ENCODE data around the gene NR3C1. TPM values are rescaled to one million over a fixed set of nuclear protein-coding genes. Genes with fewer than 3 reads are reported as not detected.
A peak's percentile ranks its signal among the peaks of the same experiment; 100 is the strongest.

The NR3C1 gene
- total RNA-seq, 2 experiments from 2014 or later = 47.1 to 53.9 TPM

GRCh38 chr5:143376911-143377813, 26.3 kb downstream of the NR3C1 start:
- Mint-ChIP-seq H3K4me1 (peaks cover 78% of the 10 kb centered on the region), H3K9me3 (ENCODE audit: low read depth) (no peaks in the 10 kb centered on the region), H3K4me3 (no peak overlapping the region), H3K27me3 (no peaks in the 10 kb centered on the region), H3K27ac (peak overlapping the region; percentile 2), H3K36me3 (ENCODE audit: low read depth) (peaks cover 15% of the 10 kb centered on the region)
- POLR2A ChIA-PET = interaction anchor here (0.5 to 0.6 kb wide), 3 partner anchors 14 to 78 kb away, joined by 3 to 7 read pairs (median 3); no protein-coding TSS in a partner anchor
- DNase-seq = no peak
- intact Hi-C loops (cut with DNase I, micrococcal nuclease) = no loop called here
- CTCF ChIA-PET = interaction anchor here (0.6 to 1.2 kb wide), 3 partner anchors 14 to 24 kb away, joined by 3 to 4 read pairs (median 4); no protein-coding TSS in a partner anchor
- no peak for ATAC-seq

GRCh38 chr5:143376195-143376779, 27.2 kb downstream of the NR3C1 start:
- Mint-ChIP-seq H3K9me3 (ENCODE audit: low read depth) (no peaks in the 10 kb centered on the region), H3K4me3 (no peak overlapping the region), H3K36me3 (ENCODE audit: low read depth) (peaks cover 15% of the 10 kb centered on the region), H3K27ac (no peak overlapping the region), H3K27me3 (no peaks in the 10 kb centered on the region), H3K4me1 (peaks cover 77% of the 10 kb centered on the region)
- CTCF ChIA-PET = interaction anchor here (0.8 to 1.4 kb wide), 2 partner anchors 14 to 30 kb away, joined by 3 to 5 read pairs; no protein-coding TSS in a partner anchor
- ATAC-seq (no peak), DNase-seq (no peak)
- intact Hi-C loops (cut with DNase I, micrococcal nuclease) = no loop called here
- POLR2A ChIA-PET = interaction anchor here (0.6 kb wide), 1 partner anchor 15 kb away, joined by 7 read pairs; no protein-coding TSS in a partner anchor

GRCh38 chr5:143374496-143375217, 28.8 kb downstream of the NR3C1 start:
- H3K27me3 Mint-ChIP-seq = no peaks in the 10 kb centered on the region
- peaks cover 71% of the 10 kb centered on the region for H3K4me1 Mint-ChIP-seq
- no peaks in the 10 kb centered on the region for H3K9me3 Mint-ChIP-seq (ENCODE audit: low read depth)
- H3K36me3 Mint-ChIP-seq (ENCODE audit: low read depth) = peaks cover 12% of the 10 kb centered on the region
- POLR2A ChIA-PET = interaction anchor here (0.5 to 0.7 kb wide), 3 partner anchors 12 to 729 kb away, joined by 3 to 6 read pairs (median 5); no protein-coding TSS in a partner anchor
- H3K4me3 Mint-ChIP-seq = no peak overlapping the region
- DNase-seq (peak; percentile 29), ATAC-seq (peak; percentile 90)
- CTCF ChIA-PET = interaction anchor here (1.4 kb wide), 1 partner anchor 29 kb away, joined by 3 read pairs; no protein-coding TSS in a partner anchor
- no peak overlapping the region for H3K27ac Mint-ChIP-seq
- intact Hi-C loops (cut with DNase I, micrococcal nuclease) = no loop called here

- H3K4me1 Mint-ChIP-seq = peaks cover 70% of the 10 kb centered on the region
Observed at GRCh38 chr5:143373076-143373475, 30.4 kb downstream of the NR3C1 start.

GRCh38 chr5:143372187-143372829, 31.2 kb downstream of the NR3C1 start:
- DNase-seq (no peak), ATAC-seq (no peak)
- CTCF ChIA-PET = interaction anchor here (0.7 kb wide), 1 partner anchor 158 kb away, joined by 3 read pairs; no protein-coding TSS in a partner anchor
- intact Hi-C loops (cut with DNase I, micrococcal nuclease) = no loop called here
- Mint-ChIP-seq H3K4me3 (no peak overlapping the region), H3K36me3 (ENCODE audit: low read depth) (peaks cover 30% of the 10 kb centered on the region), H3K9me3 (ENCODE audit: low read depth) (peaks cover 1% of the 10 kb centered on the region), H3K4me1 (peaks cover 68% of the 10 kb centered on the region), H3K27me3 (no peaks in the 10 kb centered on the region), H3K27ac (no peak overlapping the region)
- POLR2A ChIA-PET = no interaction called here

More at GRCh38 chr5:143373076-143373475, 30.4 kb downstream of the NR3C1 start:
- intact Hi-C loops (cut with DNase I, micrococcal nuclease) = no loop called here
- CTCF ChIA-PET = interaction anchor here (0.7 kb wide), 1 partner anchor 157 kb away, joined by 3 read pairs; no protein-coding TSS in a partner anchor
- no peak for ATAC-seq
- Mint-ChIP-seq H3K4me3 (no peak overlapping the region), H3K9me3 (ENCODE audit: low read depth) (peaks cover 1% of the 10 kb centered on the region), H3K27ac (no peak overlapping the region), H3K36me3 (ENCODE audit: low read depth) (peaks cover 26% of the 10 kb centered on the region), H3K27me3 (no peaks in the 10 kb centered on the region)
- DNase-seq = no peak
- POLR2A ChIA-PET = no interaction called here

GRCh38 chr5:143370440-143370839, 33.0 kb downstream of the NR3C1 start:
- ChIA-PET POLR2A (no interaction called here), CTCF (interaction anchor here (1.2 kb wide), 1 partner anchor 9 kb away, joined by 5 read pairs; no protein-coding TSS in a partner anchor)
- ATAC-seq = no peak
- DNase-seq = no peak
- Mint-ChIP-seq H3K27ac (no peak overlapping the region), H3K4me1 (peaks cover 61% of the 10 kb centered on the region), H3K9me3 (ENCODE audit: low read depth) (peaks cover 4% of the 10 kb centered on the region), H3K36me3 (ENCODE audit: low read depth) (peaks cover 43% of the 10 kb centered on the region), H3K27me3 (no peaks in the 10 kb centered on the region), H3K4me3 (no peak overlapping the region)
- intact Hi-C loops (cut with DNase I, micrococcal nuclease) = no loop called here

GRCh38 chr5:143364061-143364460, 39.4 kb downstream of the NR3C1 start:
- no peak overlapping the region for H3K27ac Mint-ChIP-seq
- peaks cover 67% of the 10 kb centered on the region for H3K4me1 Mint-ChIP-seq
- DNase-seq (no peak), ATAC-seq (no peak)
- intact Hi-C loops (cut with DNase I, micrococcal nuclease) = no loop called here
- peaks cover 17% of the 10 kb centered on the region for H3K9me3 Mint-ChIP-seq (ENCODE audit: low read depth)
- ChIA-PET CTCF (interaction anchor here (0.6 to 1.1 kb wide), 2 partner anchors 13 to 70 kb away, joined by 3 to 4 read pairs; no protein-coding TSS in a partner anchor), POLR2A (no interaction called here)
- H3K36me3 Mint-ChIP-seq (ENCODE audit: low read depth) = peaks cover 52% of the 10 kb centered on the region
- no peak overlapping the region for H3K4me3 Mint-ChIP-seq
- no peaks in the 10 kb centered on the region for H3K27me3 Mint-ChIP-seq

- Mint-ChIP-seq H3K4me3 (no peak overlapping the region), H3K4me1 (peaks cover 68% of the 10 kb centered on the region), H3K27ac (no peak overlapping the region), H3K36me3 (ENCODE audit: low read depth) (peaks cover 45% of the 10 kb centered on the region), H3K27me3 (no peaks in the 10 kb centered on the region), H3K9me3 (ENCODE audit: low read depth) (peaks cover 16% of the 10 kb centered on the region)
- intact Hi-C loops (cut with DNase I, micrococcal nuclease) = no loop called here
- ChIA-PET CTCF (interaction anchor here (1.1 kb wide), 2 partner anchors 14 to 68 kb away, joined by 3 to 5 read pairs; no protein-coding TSS in a partner anchor), POLR2A (no interaction called here)
- ATAC-seq (no peak), DNase-seq (no peak)
Observed at GRCh38 chr5:143362664-143363227, 40.7 kb downstream of the NR3C1 start.

- no peak overlapping the region for H3K27ac Mint-ChIP-seq
- H3K4me3 Mint-ChIP-seq = no peak overlapping the region
- ChIA-PET POLR2A (no interaction called here), CTCF (interaction anchor here (0.8 to 2.3 kb wide), 6 partner anchors 9 to 42 kb away, joined by 3 to 13 read pairs (median 5); partner anchors contain the start of gene NR3C1)
- peaks cover 74% of the 10 kb centered on the region for H3K4me1 Mint-ChIP-seq
- H3K36me3 Mint-ChIP-seq (ENCODE audit: low read depth) = peaks cover 36% of the 10 kb centered on the region
- intact Hi-C loops (cut with DNase I, micrococcal nuclease) = no loop called here
- ATAC-seq (no peak), DNase-seq (no peak)
- peaks cover 16% of the 10 kb centered on the region for H3K9me3 Mint-ChIP-seq (ENCODE audit: low read depth)
- no peaks in the 10 kb centered on the region for H3K27me3 Mint-ChIP-seq
Observed at GRCh38 chr5:143361438-143361837, 42.0 kb downstream of the NR3C1 start.

GRCh38 chr5:143360755-143361154, 42.7 kb downstream of the NR3C1 start:
- Mint-ChIP-seq H3K27ac (no peak overlapping the region), H3K4me3 (no peak overlapping the region), H3K27me3 (no peaks in the 10 kb centered on the region), H3K9me3 (ENCODE audit: low read depth) (peaks cover 16% of the 10 kb centered on the region), H3K4me1 (peaks cover 75% of the 10 kb centered on the region), H3K36me3 (ENCODE audit: low read depth) (peaks cover 32% of the 10 kb centered on the region)
- ATAC-seq (no peak), DNase-seq (no peak)
- intact Hi-C loops (cut with DNase I, micrococcal nuclease) = no loop called here
- CTCF ChIA-PET = interaction anchor here (1.2 to 2.3 kb wide), 5 partner anchors 10 to 43 kb away, joined by 3 to 13 read pairs (median 5); partner anchors contain the start of gene NR3C1
- POLR2A ChIA-PET = interaction anchor here (0.7 kb wide), 1 partner anchor 1128 kb away, joined by 3 read pairs; no protein-coding TSS in a partner anchor

All from activated CD4-positive, alpha-beta T cell treated with anti-CD3 and anti-CD28 coated beads for 36 hours (primary cell).